NCI-H69 (cell line): Measurements from ENCODE around the gene ELOVL2.
A peak's percentile ranks its signal among the peaks of the same experiment; 100 is the strongest.
"Not testable (repeated sequence)": the region's sequence is repeated elsewhere in the genome, so short reads cannot be mapped to it uniquely, and the experiment has no call there.

Source experiments
- DNase-seq: peaks from one replicate; lab custom pipeline; 2025; lab: John Stamatoyannopoulos, UW

The ELOVL2 gene

DNA sequence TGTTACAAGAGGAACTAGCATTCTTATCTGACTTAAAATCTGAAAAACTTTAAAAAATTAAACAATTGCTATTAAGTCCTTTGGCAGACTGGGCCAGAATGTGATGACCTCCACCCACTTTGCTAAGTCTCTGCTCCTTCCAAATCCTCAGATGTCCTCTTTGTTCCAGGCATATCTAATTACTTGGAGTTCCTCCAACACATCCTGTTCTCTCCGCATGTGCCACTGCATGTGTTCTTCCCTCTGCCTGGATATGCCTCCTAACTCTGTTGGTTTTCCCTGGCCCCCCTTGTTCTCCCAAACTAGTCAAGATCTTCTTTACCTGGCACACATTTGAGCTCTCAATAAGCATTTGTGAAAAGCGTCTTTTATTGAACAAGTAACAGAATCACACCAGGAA is 23.1 kb downstream of the ELOVL2 start:
- peak; percentile 72 for DNase-seq

DNA sequence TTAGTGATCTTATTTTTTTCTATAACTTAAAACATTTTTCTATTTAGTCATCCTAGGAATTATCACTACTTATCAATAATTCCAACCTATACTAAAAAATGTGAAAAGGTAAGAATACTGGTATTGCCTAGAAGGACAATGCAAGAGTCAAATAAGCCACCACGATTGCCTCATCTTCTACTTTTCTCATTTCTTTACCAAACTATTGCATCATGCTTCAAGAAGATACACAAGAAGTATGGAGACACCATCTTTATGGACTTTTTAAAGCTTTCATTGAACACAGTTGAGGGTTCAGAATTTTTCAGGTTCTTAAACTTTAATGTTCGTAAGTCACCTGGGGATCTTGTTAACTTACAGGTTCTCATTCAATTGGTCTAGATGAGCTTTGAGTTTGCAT is 25.9 kb downstream of the ELOVL2 start:
- no peak for DNase-seq

DNA sequence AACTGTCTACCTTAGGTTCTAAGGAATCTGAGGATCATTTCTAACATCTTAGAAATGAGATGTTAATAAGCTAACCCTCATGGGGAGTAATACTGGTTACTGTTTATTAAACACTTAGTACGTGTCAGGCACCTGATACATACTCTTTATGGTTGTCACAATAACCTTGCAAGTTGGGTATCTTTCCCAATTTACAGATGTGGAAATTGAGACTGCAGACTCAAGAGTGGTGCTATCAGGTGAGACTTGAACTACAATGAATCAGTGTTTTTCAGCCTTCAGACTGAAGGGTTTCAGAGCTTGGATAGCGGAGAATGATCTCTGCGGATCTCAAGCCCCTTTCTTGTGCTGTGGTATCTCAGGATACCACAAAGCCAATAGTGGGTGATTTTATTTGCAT is 27.0 kb downstream of the ELOVL2 start:
- DNase-seq: no peak

DNA sequence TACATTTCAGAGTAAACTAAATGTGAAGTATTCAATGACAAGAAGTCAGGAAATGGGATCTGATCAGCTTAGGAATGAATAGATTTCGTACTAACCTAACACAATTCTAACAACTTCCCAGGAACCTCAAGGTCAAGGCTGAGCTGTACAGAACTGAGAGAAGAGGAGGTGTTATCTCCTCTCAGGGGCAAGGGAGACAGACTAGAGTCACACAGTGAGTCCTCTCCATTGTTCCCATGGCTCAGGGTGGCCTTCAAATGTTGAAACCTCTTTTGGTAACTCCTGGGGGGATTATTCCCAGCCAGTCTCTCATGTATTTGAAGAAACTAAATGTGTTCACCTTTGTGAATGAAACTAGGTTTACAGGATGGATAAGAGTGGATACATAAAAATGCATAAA is 27.7 kb downstream of the ELOVL2 start:
- DNase-seq: no peak

DNA sequence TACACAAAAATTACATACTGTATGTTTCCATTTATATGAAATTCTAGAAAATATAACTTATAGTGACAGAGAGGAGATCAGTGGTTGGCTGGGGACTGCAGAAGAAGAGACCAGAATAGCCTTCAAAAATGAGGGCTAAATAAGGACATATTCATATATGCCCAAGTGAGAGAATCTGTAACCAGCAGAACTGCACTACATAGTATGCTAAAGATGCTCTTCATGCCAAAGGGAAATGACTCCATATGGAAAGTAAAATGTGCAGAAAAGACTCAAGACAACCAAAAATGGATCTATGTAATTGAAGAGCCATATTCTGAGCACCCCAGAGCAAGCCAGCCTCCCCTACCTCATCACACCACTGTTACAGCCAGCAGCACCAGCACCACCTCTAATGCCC is 29.0 kb downstream of the ELOVL2 start:
- no peak for DNase-seq

DNA sequence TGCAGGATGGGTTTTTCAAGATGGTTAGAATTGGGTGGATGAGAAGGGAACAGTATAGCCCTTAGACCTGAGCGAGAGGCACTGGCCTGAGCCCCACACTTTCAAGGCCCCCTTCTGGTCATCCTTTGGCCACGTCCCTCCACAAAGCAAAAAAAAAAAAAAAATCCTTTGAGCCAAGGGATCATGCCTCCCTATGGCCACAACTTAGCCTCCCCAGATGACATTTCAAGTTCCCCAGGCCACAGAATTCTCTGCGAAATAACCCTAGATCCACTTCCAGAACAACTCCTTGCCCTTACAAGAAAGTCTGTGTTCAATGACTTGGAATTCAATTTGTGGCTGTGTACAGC is 30.4 kb downstream of the ELOVL2 start:
- no peak for DNase-seq

DNA sequence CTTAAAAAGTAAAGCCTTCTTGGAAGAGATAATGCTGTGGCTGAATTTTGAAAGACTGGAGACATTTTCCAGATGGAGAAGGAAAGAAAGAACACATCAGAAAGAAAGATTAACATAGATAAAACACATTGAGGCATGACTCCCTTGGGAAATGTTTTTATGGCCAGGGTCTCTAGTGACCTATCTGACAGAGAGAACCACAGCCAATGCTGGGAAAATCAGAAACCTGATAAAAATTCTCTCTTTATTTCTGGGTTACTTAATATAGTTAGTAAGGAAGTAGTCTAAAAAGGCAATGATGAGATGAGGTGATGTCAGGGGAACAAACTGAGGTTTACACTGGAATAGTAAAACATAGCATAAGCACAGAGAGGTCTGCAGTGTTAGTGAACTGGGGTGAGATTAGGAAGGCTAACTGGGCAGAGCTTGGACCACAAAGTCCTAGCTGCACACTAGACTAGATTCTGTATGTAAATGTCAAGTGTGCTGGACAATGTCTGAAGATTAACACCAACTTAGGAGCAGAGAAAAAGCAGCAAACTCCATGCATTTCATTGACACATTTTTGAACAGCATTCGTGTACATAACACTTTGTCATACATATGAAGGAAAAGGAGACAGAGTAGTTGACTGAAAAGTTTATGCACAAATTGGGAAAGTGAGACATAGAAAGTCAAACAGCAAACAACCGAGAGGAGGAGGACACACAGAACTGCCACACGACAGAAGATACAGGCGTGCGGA is 31.0 kb downstream of the ELOVL2 start:
- no peak for DNase-seq

DNA sequence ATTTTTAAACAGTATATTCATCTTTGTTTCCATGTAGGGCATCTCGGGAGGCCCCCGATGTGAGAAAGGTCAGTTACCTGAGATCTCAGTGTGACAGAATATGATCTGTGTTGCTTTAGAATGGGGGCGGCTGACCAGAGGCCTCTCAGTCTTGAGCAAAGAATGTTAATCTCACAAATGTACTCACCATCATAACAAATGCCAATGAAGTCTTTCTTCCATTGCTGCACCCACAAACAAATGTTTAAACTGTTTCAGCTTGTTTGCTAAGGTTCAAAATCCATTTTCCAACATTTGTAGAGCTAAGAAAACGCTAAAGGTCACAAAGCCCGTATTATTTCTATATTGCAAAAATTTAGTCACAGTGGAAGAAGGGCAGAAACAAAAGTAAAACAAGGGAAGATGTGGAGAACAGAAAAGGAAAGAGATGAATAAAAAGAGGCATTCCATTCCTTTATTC is 31.8 kb downstream of the ELOVL2 start:
- no peak for DNase-seq

DNA sequence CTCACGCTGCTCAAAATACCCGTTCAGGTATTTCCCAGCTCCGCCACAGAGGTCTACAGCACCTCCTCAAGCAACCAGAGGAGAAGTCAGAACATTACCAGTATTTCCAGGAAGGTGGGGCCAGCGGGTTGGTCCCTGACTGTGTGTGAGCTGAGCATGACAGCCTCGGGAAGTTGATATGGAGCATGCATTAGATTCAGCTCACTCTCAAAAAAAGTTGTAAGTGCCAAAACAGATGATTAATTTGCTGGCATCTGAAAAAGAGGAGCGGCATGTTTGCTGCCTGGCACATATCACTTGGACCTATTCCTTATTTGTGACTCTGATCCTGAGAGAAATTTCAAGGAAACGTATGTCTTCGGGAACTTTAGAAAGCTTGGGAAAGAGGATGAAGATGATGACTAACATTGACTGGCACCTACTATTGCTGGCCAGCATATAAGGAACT is 32.3 kb downstream of the ELOVL2 start:
- DNase-seq: no peak

DNA sequence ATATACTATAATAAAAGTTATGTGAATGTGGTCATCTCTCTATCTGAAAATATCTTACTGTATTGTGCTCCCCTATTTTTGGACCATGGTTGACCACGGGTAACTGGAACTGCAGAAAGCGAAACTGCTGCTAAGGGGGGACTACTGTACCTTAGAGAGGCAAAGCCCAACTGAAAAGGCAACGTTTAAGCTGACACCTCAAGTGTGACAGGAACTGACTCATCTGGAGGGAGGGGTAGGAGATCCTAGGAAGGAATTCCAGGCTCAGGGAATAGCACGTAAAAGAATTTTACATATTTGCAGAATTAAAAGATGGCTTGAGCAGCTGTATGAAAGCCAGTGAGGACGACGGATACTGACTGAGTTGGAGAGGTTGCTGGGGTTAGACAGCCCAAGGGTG is 34.8 kb downstream of the ELOVL2 start:
- DNase-seq: no peak

DNA sequence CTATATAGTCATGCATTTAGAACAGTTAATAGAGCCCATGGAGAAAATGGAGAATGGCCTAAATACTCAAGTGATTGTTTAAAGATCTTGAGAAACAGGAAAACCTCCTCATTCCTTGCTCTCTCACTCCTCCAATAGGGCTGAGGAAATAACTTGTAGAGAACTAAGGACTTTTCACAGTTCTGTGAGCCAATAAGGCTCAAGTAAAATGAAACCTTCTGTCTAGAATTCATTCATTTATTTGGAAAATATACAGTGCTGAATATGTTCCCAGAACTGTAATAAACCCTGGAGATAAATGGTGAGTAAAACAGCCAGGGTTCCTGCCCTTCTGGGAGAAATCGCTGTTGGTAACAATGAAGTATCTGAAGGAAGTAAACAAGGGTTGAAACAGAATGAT is 35.3 kb downstream of the ELOVL2 start:
- no peak for DNase-seq

DNA sequence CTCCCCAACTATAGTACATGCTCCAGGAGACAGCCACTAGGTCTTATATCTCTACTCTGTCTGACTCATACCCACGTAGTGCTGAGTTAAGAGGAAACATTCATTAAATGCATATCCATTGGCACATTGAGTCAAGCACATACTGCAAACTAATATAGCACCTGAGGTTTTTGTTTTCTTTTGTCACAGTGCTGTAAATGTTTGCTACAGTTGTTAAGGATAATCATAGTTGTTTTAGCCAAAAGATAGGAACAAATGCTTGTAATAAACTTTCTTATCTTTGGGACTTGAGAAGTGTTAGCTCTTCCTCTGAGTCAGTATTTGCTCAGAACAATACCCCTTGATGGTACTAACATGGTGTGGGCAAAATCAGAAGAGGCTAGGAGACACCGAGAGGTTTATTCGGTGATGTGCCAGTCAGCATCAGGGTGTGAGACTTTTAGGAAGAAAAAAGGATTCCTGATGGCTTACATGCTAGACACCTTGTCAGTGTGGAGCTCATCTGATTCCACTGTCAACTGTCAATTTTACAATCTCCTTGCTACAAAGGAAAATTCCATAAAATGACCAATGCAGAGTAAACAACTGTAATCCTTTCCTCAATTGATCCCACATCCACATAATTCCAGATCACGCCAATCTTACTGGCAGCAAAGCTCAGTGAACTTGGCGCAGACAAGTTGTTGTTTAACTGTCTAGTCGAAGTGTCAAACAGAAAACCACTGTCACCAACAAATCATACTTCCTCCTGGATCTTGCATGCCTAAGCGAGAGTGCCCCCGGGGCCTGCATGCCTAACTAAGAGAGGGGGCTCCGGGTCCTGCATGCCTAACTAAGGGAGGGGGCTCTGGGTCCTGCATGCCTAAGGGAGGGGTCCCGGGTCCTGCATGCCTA is 36.1 kb downstream of the ELOVL2 start:
- DNase-seq: no peak

DNA sequence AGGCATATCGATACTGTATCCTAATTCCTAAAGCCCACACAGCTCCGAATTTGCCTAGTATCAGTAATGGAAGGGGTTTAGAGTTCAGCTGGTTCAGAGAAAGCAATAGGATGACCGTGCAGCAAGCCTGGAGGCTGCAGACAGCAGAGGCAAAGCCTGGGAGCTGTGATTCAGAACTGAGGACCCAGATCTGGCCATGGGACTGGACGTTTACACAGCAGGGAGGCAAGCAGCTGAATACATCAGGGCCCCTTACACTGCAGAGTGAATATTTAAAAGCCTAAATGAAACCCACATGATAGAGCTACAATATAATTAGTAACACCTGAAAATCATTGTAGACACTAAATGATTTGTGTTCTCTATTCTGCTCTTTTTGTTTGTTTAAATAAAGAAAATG is 38.0 kb downstream of the ELOVL2 start:
- peak; percentile 66 for DNase-seq

DNA sequence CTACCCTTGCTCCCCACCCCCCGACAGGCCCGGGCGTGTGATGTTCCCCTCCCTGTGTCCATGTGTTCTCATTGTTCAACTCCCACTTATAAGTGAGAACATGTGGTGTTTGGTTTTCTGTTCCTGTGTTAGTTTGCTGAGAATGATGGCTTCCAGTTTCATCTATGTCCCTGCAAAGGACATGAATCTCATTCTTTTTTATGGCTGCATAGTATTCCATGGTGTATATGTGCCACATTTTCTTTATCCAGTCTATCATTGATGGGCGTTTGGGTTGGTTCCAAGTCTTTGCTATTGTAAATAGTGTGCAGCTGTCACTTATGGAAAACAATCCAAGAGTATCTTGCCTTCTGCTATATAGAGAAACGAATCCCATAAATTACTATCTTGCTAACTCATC is 40.8 kb downstream of the ELOVL2 start:
- not testable (repeated sequence) for DNase-seq

DNA sequence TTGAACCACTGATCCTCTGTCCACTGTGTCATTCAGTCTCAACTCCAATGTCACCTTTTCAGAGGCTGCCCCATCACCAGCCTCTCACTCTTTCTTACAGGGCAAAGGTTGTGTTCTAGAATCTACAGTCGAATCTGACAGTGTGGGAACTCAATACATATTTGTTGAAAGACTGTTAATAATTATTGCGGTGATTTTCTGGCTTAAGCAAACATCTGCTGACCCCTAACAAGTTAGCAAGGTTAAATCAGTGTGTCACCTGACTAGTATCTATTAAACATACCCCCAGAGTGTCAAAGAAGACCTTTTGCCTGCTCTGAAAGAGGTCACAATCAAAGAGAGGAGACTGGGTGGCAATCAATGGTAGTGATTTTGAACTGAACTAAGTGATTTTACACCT is 41.9 kb downstream of the ELOVL2 start:
- DNase-seq: no peak

DNA sequence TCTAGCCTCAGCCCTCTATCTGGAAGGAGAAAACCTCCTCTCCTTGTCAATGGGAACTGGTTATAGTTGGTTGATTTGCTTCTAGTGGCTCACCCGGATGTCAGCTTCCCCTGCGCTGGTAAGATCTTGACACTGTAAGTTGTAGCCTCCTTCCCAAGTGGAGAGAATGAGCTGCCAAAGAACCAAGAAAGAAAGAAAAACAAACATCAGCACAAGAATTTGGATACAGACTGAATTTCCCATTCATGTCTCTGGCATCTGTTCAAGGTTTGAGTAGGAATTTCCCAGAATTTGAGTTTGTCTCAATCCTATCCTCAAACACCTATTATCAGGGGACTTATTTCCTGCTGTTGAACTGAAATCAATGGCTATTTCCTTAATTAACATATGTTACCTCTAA is 44.1 kb downstream of the ELOVL2 start:
- DNase-seq: no peak

DNA sequence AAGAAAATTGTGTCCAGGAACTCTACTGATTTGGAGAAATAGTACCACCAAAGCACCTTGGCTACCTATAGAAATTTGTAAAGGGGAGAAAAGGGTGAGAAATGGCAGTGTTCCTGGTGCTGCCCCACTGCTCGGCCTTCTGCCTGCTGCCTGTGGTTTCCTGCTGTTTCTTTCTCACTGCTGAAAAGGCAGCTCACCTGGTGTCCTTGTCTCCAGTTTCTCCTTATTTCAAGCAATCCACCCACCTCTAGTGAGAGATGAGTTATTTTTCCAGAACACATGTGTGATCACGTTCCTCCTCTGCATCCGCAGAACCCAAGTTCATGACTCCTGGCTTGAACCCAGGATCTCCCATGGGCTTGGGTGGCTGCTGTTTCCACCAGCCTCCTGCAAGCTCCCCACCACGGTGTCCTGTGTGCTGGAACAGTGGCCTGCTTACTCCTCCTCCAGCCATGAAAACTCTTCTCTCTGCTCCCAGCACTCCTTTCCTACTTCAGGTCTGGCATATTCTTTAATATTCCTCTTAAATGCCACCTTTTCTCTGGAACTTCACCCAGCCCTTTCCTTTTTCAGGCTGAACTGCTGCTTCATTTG is 48.9 kb downstream of the ELOVL2 start:
- DNase-seq: peak; percentile 60

DNA sequence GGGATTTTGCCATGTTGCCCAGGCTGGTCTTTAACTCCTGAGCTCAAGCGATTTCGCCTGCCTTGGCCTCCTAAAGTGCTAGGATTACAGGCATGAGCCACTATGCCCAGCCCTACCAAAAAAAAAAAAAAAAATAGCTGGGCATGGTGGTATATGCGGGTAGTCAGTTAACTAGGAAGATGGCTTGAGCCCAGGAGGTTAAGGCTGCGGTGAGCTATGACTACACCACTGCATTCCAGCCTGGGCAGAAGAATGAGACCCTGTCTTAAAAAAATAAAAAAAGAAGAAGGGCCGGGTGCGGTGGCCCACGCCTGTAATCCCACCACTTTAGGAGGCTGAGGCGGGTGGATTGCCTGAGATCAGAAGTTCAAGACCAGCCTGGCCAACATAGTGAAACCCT is 50.2 kb downstream of the ELOVL2 start:
- no peak for DNase-seq

DNA sequence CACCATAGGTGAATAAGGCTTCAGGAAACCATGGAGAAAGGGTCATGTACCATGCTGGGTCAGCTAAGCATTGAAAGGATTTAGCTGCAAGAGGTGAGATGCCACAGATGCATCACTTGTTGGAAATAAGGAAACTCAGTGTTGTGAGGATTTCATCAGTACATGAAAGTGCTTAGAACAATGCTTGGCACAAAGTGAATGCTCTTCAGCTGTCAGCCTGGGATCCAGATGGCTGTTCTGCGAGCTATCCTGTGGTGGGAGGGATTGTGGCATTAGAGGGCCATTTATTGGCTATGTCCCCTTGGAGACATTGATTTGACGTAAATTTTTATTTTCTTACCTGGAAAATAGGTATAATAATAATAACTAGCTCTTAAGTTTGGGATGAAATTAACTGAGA is 53.0 kb downstream of the ELOVL2 start:
- DNase-seq: no peak

DNA sequence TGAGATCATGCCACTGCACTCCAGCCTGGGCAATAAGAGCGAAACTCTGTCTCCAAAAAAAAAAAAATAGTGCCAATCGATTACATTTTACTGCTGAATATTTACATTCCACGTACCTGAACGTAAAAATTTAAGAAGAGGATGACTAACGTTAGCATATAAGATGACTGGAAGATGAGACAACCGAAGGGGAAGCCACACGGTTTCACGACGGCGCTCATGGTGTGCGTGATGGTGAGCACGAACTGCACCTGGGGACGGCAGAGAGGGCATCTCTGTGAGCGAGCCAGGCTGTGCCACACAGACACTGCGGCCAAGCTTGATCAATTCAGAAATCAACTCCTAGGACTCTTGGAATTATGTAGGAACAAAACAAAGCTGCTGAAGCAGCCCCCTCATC is 54.5 kb downstream of the ELOVL2 start:
- DNase-seq: no peak

DNA sequence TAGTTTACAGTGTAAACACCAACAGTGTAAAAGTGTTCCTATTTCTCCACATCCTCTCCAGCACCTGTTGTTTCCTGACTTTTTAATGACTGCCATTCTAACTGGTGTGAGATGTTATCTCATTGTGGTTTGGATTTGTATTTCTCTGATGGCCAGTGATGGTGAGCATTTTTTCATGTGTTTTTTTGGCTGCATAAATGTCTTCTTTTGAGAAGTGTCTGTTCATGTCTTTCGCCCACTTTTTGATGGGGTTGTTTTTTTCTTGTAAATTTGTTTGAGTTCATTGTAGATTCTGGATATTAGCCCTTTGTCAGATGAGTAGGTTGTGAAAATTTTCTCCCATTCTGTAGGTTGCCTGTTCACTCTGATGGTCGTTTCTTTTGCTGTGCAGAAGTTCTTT is 59.1 kb downstream of the ELOVL2 start:
- not testable (repeated sequence) for DNase-seq

DNA sequence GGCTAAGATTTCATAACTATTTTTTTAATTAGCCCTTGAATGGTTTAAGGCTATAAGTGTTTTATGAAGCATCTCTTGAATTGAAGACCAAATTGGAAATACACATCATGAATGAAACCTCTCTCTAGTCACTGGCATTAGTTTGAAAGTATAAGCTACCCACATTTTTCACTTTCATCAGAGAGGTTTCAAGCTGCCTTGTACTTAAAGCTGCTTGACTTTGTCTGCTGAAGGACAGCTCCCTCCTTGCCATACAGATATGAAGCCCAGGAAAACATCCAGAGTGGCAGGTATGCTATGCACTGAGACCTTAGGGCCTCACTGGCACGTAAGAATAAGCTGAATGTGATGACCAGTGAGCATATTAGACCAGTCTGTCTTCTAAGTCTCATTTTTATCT is 62.7 kb downstream of the ELOVL2 start:
- no peak for DNase-seq

DNA sequence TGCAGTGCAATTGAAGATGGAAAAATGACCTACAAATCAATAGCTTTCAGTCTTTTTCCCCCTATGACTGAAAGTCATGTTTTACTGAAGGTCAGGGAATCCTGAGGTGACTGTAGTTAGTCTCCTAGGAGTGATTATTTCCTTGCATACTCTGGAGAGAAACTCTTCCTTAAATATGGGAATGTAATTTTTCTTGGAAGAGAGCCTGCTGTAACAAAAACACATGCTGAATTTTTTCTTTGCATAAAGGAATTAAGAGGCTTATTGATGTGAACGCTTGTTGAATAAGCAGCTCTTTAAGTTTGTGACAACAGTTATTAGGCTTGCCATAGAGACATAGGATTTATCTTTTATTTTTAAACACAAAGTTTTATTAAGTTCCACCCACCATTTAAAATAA is 64.5 kb downstream of the ELOVL2 start:
- DNase-seq: no peak
